Liver (tissue), 9 donors: ENCODE results near the gene ZIM2. TPM values are rescaled to one million over a fixed set of nuclear protein-coding genes. Genes with fewer than 3 reads are reported as not detected.

Experiments
- DNase-seq: peaks from one replicate; pipeline ENCODE4 v3.0.0-alpha.2; 2017; ENCODE audit warnings: low spot score
- H3K27ac ChIP-seq, 2 donors: one replicate each; pipeline ENCODE4 v1.7.0; 2013; ENCODE audit warnings: inconsistent platforms in 2 of 2, low read length in 2 of 2, control low read depth in 1 of 2, low read depth in 1 of 2, mild to moderate bottlenecking in 1 of 2
- H3K27me3 ChIP-seq, 4 donors: one replicate each; pipeline versions ENCODE4 v1.6.1 to v1.7.0; 2013; ENCODE audit warnings: low read length in 3 of 4, inconsistent platforms in 1 of 4, mild to moderate bottlenecking in 1 of 4, moderate library complexity in 1 of 4; ENCODE audit not compliant: control insufficient read depth in 4 of 4, insufficient read depth in 4 of 4
- H3K36me3 ChIP-seq, 4 donors: one replicate each; pipeline versions ENCODE4 v1.6.1 to v1.7.0; 2013; ENCODE audit warnings: low read length in 3 of 4, mild to moderate bottlenecking in 3 of 4, low read depth in 1 of 4, moderate library complexity in 1 of 4; ENCODE audit not compliant: control insufficient read depth in 4 of 4, insufficient read depth in 3 of 4
- H3K4me1 ChIP-seq, 4 donors: one replicate each; pipeline versions ENCODE4 v1.6.1 to v1.7.0; 2013; ENCODE audit warnings: low read length in 3 of 4, mild to moderate bottlenecking in 3 of 4, moderate library complexity in 1 of 4; ENCODE audit not compliant: control insufficient read depth in 4 of 4, insufficient read depth in 4 of 4
- H3K4me3 ChIP-seq, 3 donors: one replicate each; pipeline versions ENCODE4 v1.6.1 to v1.7.0; 2013; ENCODE audit warnings: low read length in 3 of 3, control low read depth in 1 of 3, low read depth in 1 of 3, mild to moderate bottlenecking in 1 of 3
- H3K9ac ChIP-seq, 2 donors: one replicate each; pipeline ENCODE4 v1.7.0; 2013; ENCODE audit warnings: low read length in 2 of 2, mild to moderate bottlenecking in 2 of 2, moderate library complexity in 2 of 2, control low read depth in 1 of 2, low read depth in 1 of 2
- H3K9me3 ChIP-seq, 4 donors: one replicate each; pipeline versions ENCODE4 v1.6.1 to v1.7.0; 2013; ENCODE audit warnings: low read length in 3 of 4; ENCODE audit not compliant: control insufficient read depth in 4 of 4
- EGR1 ChIP-seq, 2 donors: IDR thresholded peaks; 2 replicates each; pipeline ENCODE4 v1.6.1; 2016 to 2018; ENCODE audit warnings: antibody characterized with exemption in 2 of 2, low read depth in 2 of 2
- FOXA1 ChIP-seq: IDR thresholded peaks from 2 replicates; pipeline ENCODE4 v1.6.1; 2016; ENCODE audit warnings: antibody characterized with exemption
- FOXA2 ChIP-seq: IDR thresholded peaks from 2 replicates; pipeline ENCODE4 v1.6.1; 2016; ENCODE audit warnings: antibody characterized with exemption
- GABPA ChIP-seq, 2 donors: IDR thresholded peaks in 1 of 2; conservative IDR thresholded peaks in 1 of 2; 2 replicates each; pipeline ENCODE4 v1.6.1; 2016; ENCODE audit warnings: antibody characterized with exemption in 2 of 2, mild to moderate bottlenecking in 1 of 2, moderate library complexity in 1 of 2
- HNF4A ChIP-seq, 2 donors: conservative IDR thresholded peaks; 2 replicates each; pipeline ENCODE4 v1.6.1; 2016; ENCODE audit warnings: antibody characterized with exemption in 2 of 2, mild to moderate bottlenecking in 2 of 2
- HNF4G ChIP-seq: IDR thresholded peaks from 2 replicates; pipeline ENCODE4 v1.6.1; 2016; ENCODE audit warnings: antibody characterized with exemption
- JUND ChIP-seq, 2 donors: IDR thresholded peaks; 2 replicates each; pipeline ENCODE4 v1.6.1; 2016; ENCODE audit warnings: antibody characterized with exemption in 2 of 2
- NR2F2 ChIP-seq: IDR thresholded peaks from 2 replicates; pipeline ENCODE4 v1.6.1; 2016; ENCODE audit warnings: antibody characterized with exemption
- RAD21 ChIP-seq, 2 donors: IDR thresholded peaks; 2 replicates each; pipeline ENCODE4 v1.6.1; 2016; ENCODE audit warnings: antibody characterized with exemption in 2 of 2, mild to moderate bottlenecking in 2 of 2
- RXRA ChIP-seq, 2 donors: IDR thresholded peaks; 2 replicates each; pipeline ENCODE4 v1.6.1; 2017 to 2018; ENCODE audit warnings: antibody characterized with exemption in 2 of 2, mild to moderate bottlenecking in 1 of 2
- SP1 ChIP-seq: IDR thresholded peaks from 2 replicates; pipeline ENCODE4 v1.6.1; 2018; ENCODE audit warnings: antibody characterized with exemption, mild to moderate bottlenecking
- TAF1 ChIP-seq: conservative IDR thresholded peaks from 2 replicates; pipeline ENCODE4 v1.6.1; 2016; ENCODE audit warnings: antibody characterized with exemption, mild to moderate bottlenecking
- WGBS: extraction: QIAGEN DNeasy Blood & Tissue Kit; methylation state at CpG from one replicate; pipeline ENCODE4 v1.1.7; 2013; 5-methylcytosine and 5-hydroxymethylcytosine counted together
- polyA plus RNA-seq, 2 donors: library from polyadenylated mRNA; stranded (reverse) in 1 of 2; unstranded in 1 of 2; fragments of 200-250 nt in 1 of 2; fragments of >200 nt in 1 of 2; fragmentation: Nextera tagmentation in 1 of 2; extraction: Ambion mirVana in 1 of 2; gene quantifications; one replicate each; pipeline versions ENCODE4 v1.2.1 to v1.2.3, GENCODE V29; 2013 to 2015
- total RNA-seq, 2 donors: library from RNA; depleted of rRNA; stranded (reverse); fragments of >200 nt; gene quantifications; one replicate each; pipeline ENCODE4 v1.2.3, GENCODE V29; 2014
- TF ChIP-seq, protein P1 (sequence below): IDR thresholded peaks from 2 replicates; pipeline ENCODE4 v1.6.1; 2016; ENCODE audit warnings: antibody characterized with exemption
- TF ChIP-seq, protein P2 (sequence below): IDR thresholded peaks from 2 replicates; pipeline ENCODE4 v1.6.1; 2016; ENCODE audit warnings: antibody characterized with exemption, mild to moderate bottlenecking
- TF ChIP-seq, protein P3 (sequence below): IDR thresholded peaks from 2 replicates; pipeline ENCODE4 v1.6.1; 2016; ENCODE audit warnings: antibody characterized with exemption
- TF ChIP-seq, protein P4 (sequence below): fragments of 150-350 bp; IDR thresholded peaks from 2 replicates; pipeline ENCODE4 v1.5.1; 2017; ENCODE audit warnings: improper control_type of control experiment, low read depth, low read length; ENCODE audit not compliant: missing input control
- TF ChIP-seq, protein P5 (sequence below): IDR thresholded peaks from 2 replicates; pipeline ENCODE4 v1.6.1; 2016; ENCODE audit warnings: antibody characterized with exemption
- donor health status: healthy.
- donor health status: healthy.
- donor health status: healthy.
- donor health status: healthy.
- donor health status: healthy.

The ZIM2 gene
- total and polyA plus RNA-seq, 4 donors: 0.03 to 3.2 (median 0.33) TPM; not detected in 1

DNA sequence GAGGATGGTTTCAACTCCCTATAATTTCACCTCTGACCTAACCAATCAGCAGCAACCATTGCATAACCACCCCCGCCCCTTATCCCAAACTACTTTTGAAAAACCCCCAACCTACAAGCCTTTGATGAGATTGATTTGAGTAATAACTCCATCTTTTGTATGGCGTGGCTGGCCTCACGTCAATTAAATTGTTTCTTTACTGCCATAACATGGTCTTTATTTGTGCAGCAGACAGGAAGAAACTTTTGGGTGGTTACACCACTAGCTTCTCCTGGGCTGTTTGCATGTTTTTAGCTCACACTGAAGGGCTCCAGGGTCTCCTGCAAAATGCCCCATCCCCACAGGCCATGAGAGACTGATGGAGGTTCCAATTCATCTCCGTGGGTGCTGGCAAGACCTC is 34.0 kb upstream of the ZIM2 start:
- no peak overlapping the region for H3K9ac ChIP-seq
- H3K27ac ChIP-seq: no peak overlapping the region
- no peak for DNase-seq
- TF ChIP-seq RXRA (IDR thresholded peaks at IDR 0.05): no peak
- TF ChIP-seq TAF1: no peak
- TF ChIP-seq, protein P1, sequence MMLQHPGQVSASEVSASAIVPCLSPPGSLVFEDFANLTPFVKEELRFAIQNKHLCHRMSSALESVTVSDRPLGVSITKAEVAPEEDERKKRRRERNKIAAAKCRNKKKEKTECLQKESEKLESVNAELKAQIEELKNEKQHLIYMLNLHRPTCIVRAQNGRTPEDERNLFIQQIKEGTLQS: no peak
- TF ChIP-seq, protein P2, sequence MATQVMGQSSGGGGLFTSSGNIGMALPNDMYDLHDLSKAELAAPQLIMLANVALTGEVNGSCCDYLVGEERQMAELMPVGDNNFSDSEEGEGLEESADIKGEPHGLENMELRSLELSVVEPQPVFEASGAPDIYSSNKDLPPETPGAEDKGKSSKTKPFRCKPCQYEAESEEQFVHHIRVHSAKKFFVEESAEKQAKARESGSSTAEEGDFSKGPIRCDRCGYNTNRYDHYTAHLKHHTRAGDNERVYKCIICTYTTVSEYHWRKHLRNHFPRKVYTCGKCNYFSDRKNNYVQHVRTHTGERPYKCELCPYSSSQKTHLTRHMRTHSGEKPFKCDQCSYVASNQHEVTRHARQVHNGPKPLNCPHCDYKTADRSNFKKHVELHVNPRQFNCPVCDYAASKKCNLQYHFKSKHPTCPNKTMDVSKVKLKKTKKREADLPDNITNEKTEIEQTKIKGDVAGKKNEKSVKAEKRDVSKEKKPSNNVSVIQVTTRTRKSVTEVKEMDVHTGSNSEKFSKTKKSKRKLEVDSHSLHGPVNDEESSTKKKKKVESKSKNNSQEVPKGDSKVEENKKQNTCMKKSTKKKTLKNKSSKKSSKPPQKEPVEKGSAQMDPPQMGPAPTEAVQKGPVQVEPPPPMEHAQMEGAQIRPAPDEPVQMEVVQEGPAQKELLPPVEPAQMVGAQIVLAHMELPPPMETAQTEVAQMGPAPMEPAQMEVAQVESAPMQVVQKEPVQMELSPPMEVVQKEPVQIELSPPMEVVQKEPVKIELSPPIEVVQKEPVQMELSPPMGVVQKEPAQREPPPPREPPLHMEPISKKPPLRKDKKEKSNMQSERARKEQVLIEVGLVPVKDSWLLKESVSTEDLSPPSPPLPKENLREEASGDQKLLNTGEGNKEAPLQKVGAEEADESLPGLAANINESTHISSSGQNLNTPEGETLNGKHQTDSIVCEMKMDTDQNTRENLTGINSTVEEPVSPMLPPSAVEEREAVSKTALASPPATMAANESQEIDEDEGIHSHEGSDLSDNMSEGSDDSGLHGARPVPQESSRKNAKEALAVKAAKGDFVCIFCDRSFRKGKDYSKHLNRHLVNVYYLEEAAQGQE: no peak
- no peak for TF ChIP-seq RAD21 (IDR thresholded peaks at IDR 0.05)
- TF ChIP-seq, protein P3, sequence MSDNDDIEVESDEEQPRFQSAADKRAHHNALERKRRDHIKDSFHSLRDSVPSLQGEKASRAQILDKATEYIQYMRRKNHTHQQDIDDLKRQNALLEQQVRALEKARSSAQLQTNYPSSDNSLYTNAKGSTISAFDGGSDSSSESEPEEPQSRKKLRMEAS: no peak
- no peak for TF ChIP-seq FOXA1
- TF ChIP-seq, protein P4, sequence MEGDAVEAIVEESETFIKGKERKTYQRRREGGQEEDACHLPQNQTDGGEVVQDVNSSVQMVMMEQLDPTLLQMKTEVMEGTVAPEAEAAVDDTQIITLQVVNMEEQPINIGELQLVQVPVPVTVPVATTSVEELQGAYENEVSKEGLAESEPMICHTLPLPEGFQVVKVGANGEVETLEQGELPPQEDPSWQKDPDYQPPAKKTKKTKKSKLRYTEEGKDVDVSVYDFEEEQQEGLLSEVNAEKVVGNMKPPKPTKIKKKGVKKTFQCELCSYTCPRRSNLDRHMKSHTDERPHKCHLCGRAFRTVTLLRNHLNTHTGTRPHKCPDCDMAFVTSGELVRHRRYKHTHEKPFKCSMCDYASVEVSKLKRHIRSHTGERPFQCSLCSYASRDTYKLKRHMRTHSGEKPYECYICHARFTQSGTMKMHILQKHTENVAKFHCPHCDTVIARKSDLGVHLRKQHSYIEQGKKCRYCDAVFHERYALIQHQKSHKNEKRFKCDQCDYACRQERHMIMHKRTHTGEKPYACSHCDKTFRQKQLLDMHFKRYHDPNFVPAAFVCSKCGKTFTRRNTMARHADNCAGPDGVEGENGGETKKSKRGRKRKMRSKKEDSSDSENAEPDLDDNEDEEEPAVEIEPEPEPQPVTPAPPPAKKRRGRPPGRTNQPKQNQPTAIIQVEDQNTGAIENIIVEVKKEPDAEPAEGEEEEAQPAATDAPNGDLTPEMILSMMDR: no peak
- TF ChIP-seq FOXA2: no peak
- no peak for TF ChIP-seq SP1
- no peak for TF ChIP-seq EGR1 (IDR thresholded peaks at IDR 0.05; ENCODE audit: low read depth in 2 of 2)
- no peak for TF ChIP-seq GABPA (IDR thresholded peaks at IDR 0.05 in 1 of 2, conservative IDR thresholded peaks at IDR 0.05 in 1 of 2)
- no peak for TF ChIP-seq HNF4A (conservative IDR thresholded peaks at IDR 0.05)
- no peak for TF ChIP-seq JUND (IDR thresholded peaks at IDR 0.05)
- TF ChIP-seq HNF4G: no peak
- TF ChIP-seq NR2F2: no peak
- TF ChIP-seq, protein P5, sequence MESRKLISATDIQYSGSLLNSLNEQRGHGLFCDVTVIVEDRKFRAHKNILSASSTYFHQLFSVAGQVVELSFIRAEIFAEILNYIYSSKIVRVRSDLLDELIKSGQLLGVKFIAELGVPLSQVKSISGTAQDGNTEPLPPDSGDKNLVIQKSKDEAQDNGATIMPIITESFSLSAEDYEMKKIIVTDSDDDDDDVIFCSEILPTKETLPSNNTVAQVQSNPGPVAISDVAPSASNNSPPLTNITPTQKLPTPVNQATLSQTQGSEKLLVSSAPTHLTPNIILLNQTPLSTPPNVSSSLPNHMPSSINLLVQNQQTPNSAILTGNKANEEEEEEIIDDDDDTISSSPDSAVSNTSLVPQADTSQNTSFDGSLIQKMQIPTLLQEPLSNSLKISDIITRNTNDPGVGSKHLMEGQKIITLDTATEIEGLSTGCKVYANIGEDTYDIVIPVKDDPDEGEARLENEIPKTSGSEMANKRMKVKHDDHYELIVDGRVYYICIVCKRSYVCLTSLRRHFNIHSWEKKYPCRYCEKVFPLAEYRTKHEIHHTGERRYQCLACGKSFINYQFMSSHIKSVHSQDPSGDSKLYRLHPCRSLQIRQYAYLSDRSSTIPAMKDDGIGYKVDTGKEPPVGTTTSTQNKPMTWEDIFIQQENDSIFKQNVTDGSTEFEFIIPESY: no peak
- no peaks in the 10 kb centered on the region for H3K36me3 ChIP-seq
- 86% methylated on average over 4 of the region's 4 CpGs for WGBS
- no peaks in the 10 kb centered on the region for H3K27me3 ChIP-seq
- no peaks in the 10 kb centered on the region for H3K4me1 ChIP-seq
- no peak overlapping the region for H3K4me3 ChIP-seq
- H3K9me3 ChIP-seq: peaks cover 8 to 22% (median 21%) of the 10 kb centered on the region in 4 donors
